Activated T-cell treated with anti-CD3 and anti-CD28 coated beads, Interleukin-2, amount 50 U/mL, for 72 hours (primary cell): ENCODE measurements around the gene HIVEP3. TPM values are rescaled to one million over a fixed set of nuclear protein-coding genes. Genes with fewer than 3 reads are reported as not detected.

Source experiments
- ATAC-seq, 2 donors: fragments of 150-1000 bp; cut with Tn5 transposase; replicated peaks in 1 of 2; 2 replicates each; pipeline ENCODE4 v1.10.0; 2021; ENCODE audit warnings: moderate library complexity in 2 of 2, mild to moderate bottlenecking in 1 of 2
- DNase-seq, 2 donors: peaks; one replicate each; pipeline ENCODE4 v3.0.0; 2021 to 2022; ENCODE audit warnings: mixed read lengths in 1 of 2
- H3K27ac Mint-ChIP-seq: one replicate; pipeline ENCODE4 v1.8.0; 2022; ENCODE audit warnings: mild to moderate bottlenecking, moderate library complexity, mixed read lengths
- H3K27me3 Mint-ChIP-seq: one replicate; pipeline ENCODE4 v1.8.0; 2022; ENCODE audit warnings: low read depth, mixed read lengths
- H3K36me3 Mint-ChIP-seq, 2 donors: one replicate each; pipeline ENCODE4 v1.8.0; 2022; ENCODE audit warnings: mixed read lengths in 2 of 2, mild to moderate bottlenecking in 1 of 2; ENCODE audit not compliant: insufficient read depth in 2 of 2
- H3K4me1 Mint-ChIP-seq: one replicate; pipeline ENCODE4 v1.8.0; 2022; ENCODE audit warnings: low read depth, mixed read lengths
- H3K4me3 Mint-ChIP-seq, 2 donors: one replicate each; pipeline ENCODE4 v1.8.0; 2022; ENCODE audit warnings: mild to moderate bottlenecking in 2 of 2, mixed read lengths in 2 of 2, moderate library complexity in 2 of 2
- H3K9me3 Mint-ChIP-seq, 2 donors: one replicate each; pipeline ENCODE4 v1.8.0; 2022; ENCODE audit warnings: mixed read lengths in 2 of 2
- total RNA-seq, 2 donors: library from RNA; stranded (reverse); gene quantifications; one replicate each; pipeline ENCODE4 v1.2.3, GENCODE V29; 2022

The HIVEP3 gene
- total RNA-seq, 2 donors from 2014 or later, result 22.8 to 29.2 TPM

GRCh38 chr1:41649396-41650027, 269.2 kb downstream of the HIVEP3 start:
- H3K27ac Mint-ChIP-seq, result peak overlapping the region; percentile 48
- ATAC-seq (no peak), DNase-seq (no peak)
- peak overlapping the region; percentile 58 to 72 for H3K4me3 Mint-ChIP-seq
- H3K36me3 Mint-ChIP-seq, result peaks cover 0 to 18% of the 10 kb centered on the region in 2 donors
- H3K4me1 Mint-ChIP-seq, result peaks cover 73% of the 10 kb centered on the region
- no peaks in the 10 kb centered on the region for H3K9me3 Mint-ChIP-seq
- no peaks in the 10 kb centered on the region for H3K27me3 Mint-ChIP-seq

GRCh38 chr1:41648844-41649243, 269.9 kb downstream of the HIVEP3 start:
- H3K9me3 Mint-ChIP-seq, result no peaks in the 10 kb centered on the region
- H3K36me3 Mint-ChIP-seq, result peaks cover 0 to 17% of the 10 kb centered on the region in 2 donors
- no peak for ATAC-seq
- no peak overlapping the region for H3K27ac Mint-ChIP-seq
- no peaks in the 10 kb centered on the region for H3K27me3 Mint-ChIP-seq
- DNase-seq, result no peak
- no peak overlapping the region for H3K4me3 Mint-ChIP-seq
- H3K4me1 Mint-ChIP-seq, result peaks cover 67% of the 10 kb centered on the region

- peaks cover 61% of the 10 kb centered on the region for H3K4me1 Mint-ChIP-seq
- peaks cover 0 to 15% of the 10 kb centered on the region in 2 donors for H3K36me3 Mint-ChIP-seq
- H3K27ac Mint-ChIP-seq, result no peak overlapping the region
- H3K9me3 Mint-ChIP-seq, result no peaks in the 10 kb centered on the region
- no peaks in the 10 kb centered on the region for H3K27me3 Mint-ChIP-seq
- ATAC-seq, result no peak
- no peak for DNase-seq
- H3K4me3 Mint-ChIP-seq, result no peak overlapping the region
Observed at GRCh38 chr1:41648230-41648629, 270.5 kb downstream of the HIVEP3 start.

GRCh38 chr1:41647221-41648135, 271.2 kb downstream of the HIVEP3 start:
- peaks cover 53% of the 10 kb centered on the region for H3K4me1 Mint-ChIP-seq
- H3K27ac Mint-ChIP-seq, result no peak overlapping the region
- no peak for DNase-seq
- peaks cover 0 to 15% of the 10 kb centered on the region in 2 donors for H3K36me3 Mint-ChIP-seq
- ATAC-seq, result peak in 1 of 2 donors; percentile 7
- H3K27me3 Mint-ChIP-seq, result no peaks in the 10 kb centered on the region
- peak overlapping the region in 1 of 2 donors; percentile 18 for H3K4me3 Mint-ChIP-seq
- no peaks in the 10 kb centered on the region for H3K9me3 Mint-ChIP-seq

- H3K4me1 Mint-ChIP-seq, result peaks cover 44% of the 10 kb centered on the region
- H3K27ac Mint-ChIP-seq, result peak overlapping the region; percentile 38
Observed at GRCh38 chr1:41646186-41646585, 272.5 kb downstream of the HIVEP3 start.

GRCh38 chr1:41645062-41645461, 273.7 kb downstream of the HIVEP3 start:
- no peak for DNase-seq
- Mint-ChIP-seq H3K4me1 (peaks cover 33% of the 10 kb centered on the region), H3K27ac (no peak overlapping the region), H3K27me3 (no peaks in the 10 kb centered on the region), H3K9me3 (no peaks in the 10 kb centered on the region), H3K4me3 (no peak overlapping the region), H3K36me3 (peaks cover 0 to 7% of the 10 kb centered on the region in 2 donors)
- ATAC-seq, result no peak

More at GRCh38 chr1:41646186-41646585, 272.5 kb downstream of the HIVEP3 start:
- H3K4me3 Mint-ChIP-seq, result no peak overlapping the region
- ATAC-seq (no peak), DNase-seq (no peak)
- no peaks in the 10 kb centered on the region for H3K27me3 Mint-ChIP-seq
- no peaks in the 10 kb centered on the region for H3K9me3 Mint-ChIP-seq
- H3K36me3 Mint-ChIP-seq, result peaks cover 0 to 12% of the 10 kb centered on the region in 2 donors

- ATAC-seq (no peak), DNase-seq (no peak)
- Mint-ChIP-seq H3K27me3 (no peaks in the 10 kb centered on the region), H3K9me3 (no peaks in the 10 kb centered on the region), H3K27ac (no peak overlapping the region), H3K4me1 (peaks cover 15% of the 10 kb centered on the region), H3K4me3 (no peak overlapping the region), H3K36me3 (peaks cover 0 to 1% of the 10 kb centered on the region in 2 donors)
Observed at GRCh38 chr1:41642922-41643821, 275.6 kb downstream of the HIVEP3 start.

- Mint-ChIP-seq H3K9me3 (no peaks in the 10 kb centered on the region), H3K27me3 (no peaks in the 10 kb centered on the region), H3K4me3 (no peak overlapping the region), H3K4me1 (peaks cover 3% of the 10 kb centered on the region), H3K36me3 (peaks cover 0 to 1% of the 10 kb centered on the region in 2 donors), H3K27ac (no peak overlapping the region)
- DNase-seq (no peak), ATAC-seq (no peak)
Observed at GRCh38 chr1:41641941-41642527, 276.7 kb downstream of the HIVEP3 start.

GRCh38 chr1:41641475-41641814, 277.3 kb downstream of the HIVEP3 start:
- Mint-ChIP-seq H3K9me3 (no peaks in the 10 kb centered on the region), H3K27ac (no peak overlapping the region), H3K4me1 (no peaks in the 10 kb centered on the region), H3K4me3 (no peak overlapping the region), H3K27me3 (no peaks in the 10 kb centered on the region), H3K36me3 (peaks cover 0 to 1% of the 10 kb centered on the region in 2 donors)
- ATAC-seq, result peak; percentile 57 to 66
- DNase-seq, result peak; percentile 64 to 75

- DNase-seq, result no peak
- Mint-ChIP-seq H3K27me3 (no peaks in the 10 kb centered on the region), H3K4me3 (no peak overlapping the region), H3K36me3 (no peaks in the 10 kb centered on the region), H3K9me3 (no peaks in the 10 kb centered on the region), H3K27ac (no peak overlapping the region), H3K4me1 (no peaks in the 10 kb centered on the region)
- ATAC-seq, result no peak
Observed at GRCh38 chr1:41640756-41641474, 277.8 kb downstream of the HIVEP3 start.

GRCh38 chr1:41640141-41640751, 278.5 kb downstream of the HIVEP3 start:
- Mint-ChIP-seq H3K4me1 (no peaks in the 10 kb centered on the region), H3K9me3 (no peaks in the 10 kb centered on the region), H3K27ac (peak overlapping the region; percentile 91), H3K36me3 (no peaks in the 10 kb centered on the region), H3K27me3 (no peaks in the 10 kb centered on the region), H3K4me3 (peak overlapping the region in 1 of 2 donors; percentile 79)
- DNase-seq (peak in 1 of 2 donors; percentile 40), ATAC-seq (peak; percentile 10 to 20)
